HL-60 (cell line): ENCODE data around the gene PICALM.

Source experiments
- DNase-seq, 2 experiments: peaks; one replicate each; pipeline ENCODE4 v3.0.0-alpha.2; 2010 to 2020; ENCODE audit warnings: low read depth in 1 of 2, low spot score in 1 of 2
- H3K27ac ChIP-seq: fragments of 250-450 bp; sonication (Bioruptor Pico); replicated peaks from 2 replicates; pipeline ENCODE4 v1.5.1; 2020; ENCODE audit warnings: mild to moderate bottlenecking, moderate library complexity
- H3K27me3 ChIP-seq: fragments of 250-450 bp; sonication (Bioruptor Pico); 2 replicates; pipeline ENCODE4 v1.5.1; 2021; ENCODE audit warnings: mild to moderate bottlenecking, moderate library complexity; ENCODE audit not compliant: insufficient read depth, poor library complexity, severe bottlenecking
- H3K4me3 ChIP-seq: replicated peaks from 2 replicates; pipeline ENCODE4 v1.5.1; 2011; ENCODE audit warnings: mild to moderate bottlenecking, control low read depth, low read length; ENCODE audit not compliant: insufficient read depth
- GABPA ChIP-seq: IDR thresholded peaks from 2 replicates; pipeline ENCODE4 v1.6.1; 2012; ENCODE audit warnings: low read depth
- POLR2AphosphoS5 ChIP-seq: IDR thresholded peaks from 2 replicates; pipeline ENCODE4 v1.6.1; 2012; ENCODE audit warnings: low read depth
- SPI1 ChIP-seq: IDR thresholded peaks from 2 replicates; pipeline ENCODE4 v1.6.1; 2012; ENCODE audit warnings: low read depth, mild to moderate bottlenecking, borderline replicate concordance
- TF ChIP-seq, protein P1 (sequence below): IDR thresholded peaks from one replicate; pipeline ENCODE4 v1.5.1; 2011; ENCODE audit warnings: low read length, control low read depth, inconsistent platforms; ENCODE audit not compliant: insufficient read depth
- TF ChIP-seq, protein P2 (sequence below): IDR thresholded peaks from 2 replicates; pipeline ENCODE4 v1.6.1; 2012; ENCODE audit warnings: low read depth; ENCODE audit not compliant: insufficient replicate concordance

The PICALM gene

DNA sequence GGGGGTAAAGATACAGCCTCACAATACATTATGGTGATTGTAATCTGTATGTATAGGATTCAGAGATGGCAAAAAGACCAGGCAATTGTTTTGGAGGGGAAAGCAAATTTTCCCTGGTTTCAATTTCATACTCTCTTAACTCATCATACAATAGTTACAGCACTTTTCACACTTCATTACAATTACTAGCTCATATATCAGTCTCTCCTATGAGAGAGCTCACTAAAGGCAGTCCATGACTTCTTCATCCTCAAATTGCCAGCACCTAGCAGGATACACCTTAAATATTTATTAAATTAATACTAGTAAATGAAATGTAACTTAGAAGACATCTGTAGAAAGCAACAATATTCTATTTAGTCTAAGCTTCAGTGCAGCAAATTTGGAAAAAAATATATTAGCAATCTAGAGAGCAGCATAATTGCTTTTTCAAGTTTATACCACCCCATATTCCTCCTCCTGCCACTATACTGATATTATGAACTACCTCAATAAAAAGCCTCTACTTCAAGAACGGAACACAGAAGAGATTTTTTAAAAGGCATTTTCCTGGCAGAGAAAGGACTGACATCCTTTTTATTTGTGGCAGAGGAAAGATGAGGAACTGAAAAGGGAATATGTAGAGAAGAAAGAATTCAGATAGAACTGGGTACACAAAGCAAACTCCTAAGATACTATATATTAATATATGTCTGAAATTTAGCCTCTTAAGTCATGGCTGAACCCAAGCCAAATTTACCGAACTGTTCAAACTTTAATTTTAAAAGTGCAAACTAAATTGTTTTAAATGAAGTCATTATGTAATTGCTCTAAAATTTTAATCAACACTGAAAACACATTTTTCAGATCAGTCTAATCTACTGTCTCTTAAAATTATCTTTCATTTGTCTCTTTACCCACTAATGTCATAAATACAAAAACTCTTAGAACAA lies 27.7 kb downstream of the PICALM start:
- Histone ChIP-seq H3K4me3 (no peak overlapping the region), H3K27me3 (no peaks in the 10 kb centered on the region), H3K27ac (no peak overlapping the region)
- no peak for DNase-seq
- TF ChIP-seq POLR2AphosphoS5 (no peak), GABPA (no peak)
- TF ChIP-seq, protein P1, sequence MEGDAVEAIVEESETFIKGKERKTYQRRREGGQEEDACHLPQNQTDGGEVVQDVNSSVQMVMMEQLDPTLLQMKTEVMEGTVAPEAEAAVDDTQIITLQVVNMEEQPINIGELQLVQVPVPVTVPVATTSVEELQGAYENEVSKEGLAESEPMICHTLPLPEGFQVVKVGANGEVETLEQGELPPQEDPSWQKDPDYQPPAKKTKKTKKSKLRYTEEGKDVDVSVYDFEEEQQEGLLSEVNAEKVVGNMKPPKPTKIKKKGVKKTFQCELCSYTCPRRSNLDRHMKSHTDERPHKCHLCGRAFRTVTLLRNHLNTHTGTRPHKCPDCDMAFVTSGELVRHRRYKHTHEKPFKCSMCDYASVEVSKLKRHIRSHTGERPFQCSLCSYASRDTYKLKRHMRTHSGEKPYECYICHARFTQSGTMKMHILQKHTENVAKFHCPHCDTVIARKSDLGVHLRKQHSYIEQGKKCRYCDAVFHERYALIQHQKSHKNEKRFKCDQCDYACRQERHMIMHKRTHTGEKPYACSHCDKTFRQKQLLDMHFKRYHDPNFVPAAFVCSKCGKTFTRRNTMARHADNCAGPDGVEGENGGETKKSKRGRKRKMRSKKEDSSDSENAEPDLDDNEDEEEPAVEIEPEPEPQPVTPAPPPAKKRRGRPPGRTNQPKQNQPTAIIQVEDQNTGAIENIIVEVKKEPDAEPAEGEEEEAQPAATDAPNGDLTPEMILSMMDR: no peak

GRCh38 chr11:86039094-86039493 lies 29.8 kb downstream of the PICALM start:
- no peaks in the 10 kb centered on the region for H3K27me3 ChIP-seq
- H3K4me3 ChIP-seq: no peak overlapping the region
- DNase-seq: no peak
- H3K27ac ChIP-seq: no peak overlapping the region
- TF ChIP-seq SPI1 (no peak), GABPA (no peak), POLR2AphosphoS5 (no peak)
- TF ChIP-seq, protein P2, sequence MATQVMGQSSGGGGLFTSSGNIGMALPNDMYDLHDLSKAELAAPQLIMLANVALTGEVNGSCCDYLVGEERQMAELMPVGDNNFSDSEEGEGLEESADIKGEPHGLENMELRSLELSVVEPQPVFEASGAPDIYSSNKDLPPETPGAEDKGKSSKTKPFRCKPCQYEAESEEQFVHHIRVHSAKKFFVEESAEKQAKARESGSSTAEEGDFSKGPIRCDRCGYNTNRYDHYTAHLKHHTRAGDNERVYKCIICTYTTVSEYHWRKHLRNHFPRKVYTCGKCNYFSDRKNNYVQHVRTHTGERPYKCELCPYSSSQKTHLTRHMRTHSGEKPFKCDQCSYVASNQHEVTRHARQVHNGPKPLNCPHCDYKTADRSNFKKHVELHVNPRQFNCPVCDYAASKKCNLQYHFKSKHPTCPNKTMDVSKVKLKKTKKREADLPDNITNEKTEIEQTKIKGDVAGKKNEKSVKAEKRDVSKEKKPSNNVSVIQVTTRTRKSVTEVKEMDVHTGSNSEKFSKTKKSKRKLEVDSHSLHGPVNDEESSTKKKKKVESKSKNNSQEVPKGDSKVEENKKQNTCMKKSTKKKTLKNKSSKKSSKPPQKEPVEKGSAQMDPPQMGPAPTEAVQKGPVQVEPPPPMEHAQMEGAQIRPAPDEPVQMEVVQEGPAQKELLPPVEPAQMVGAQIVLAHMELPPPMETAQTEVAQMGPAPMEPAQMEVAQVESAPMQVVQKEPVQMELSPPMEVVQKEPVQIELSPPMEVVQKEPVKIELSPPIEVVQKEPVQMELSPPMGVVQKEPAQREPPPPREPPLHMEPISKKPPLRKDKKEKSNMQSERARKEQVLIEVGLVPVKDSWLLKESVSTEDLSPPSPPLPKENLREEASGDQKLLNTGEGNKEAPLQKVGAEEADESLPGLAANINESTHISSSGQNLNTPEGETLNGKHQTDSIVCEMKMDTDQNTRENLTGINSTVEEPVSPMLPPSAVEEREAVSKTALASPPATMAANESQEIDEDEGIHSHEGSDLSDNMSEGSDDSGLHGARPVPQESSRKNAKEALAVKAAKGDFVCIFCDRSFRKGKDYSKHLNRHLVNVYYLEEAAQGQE: no peak
- TF ChIP-seq, protein P1: no peak

GRCh38 chr11:86037743-86038142 lies 31.1 kb downstream of the PICALM start:
- H3K4me3 ChIP-seq: no peak overlapping the region
- DNase-seq: no peak
- no peak overlapping the region for H3K27ac ChIP-seq
- no peaks in the 10 kb centered on the region for H3K27me3 ChIP-seq
- TF ChIP-seq, protein P2: no peak
- TF ChIP-seq, protein P1: no peak
- no peak for TF ChIP-seq POLR2AphosphoS5

- Histone ChIP-seq H3K27ac (no peak overlapping the region; the same call in 1 of the 2 replicates), H3K27me3 (no peaks in the 10 kb centered on the region), H3K4me3 (no peak overlapping the region)
- no peak for TF ChIP-seq POLR2AphosphoS5
- TF ChIP-seq SPI1: no peak
- TF ChIP-seq GABPA: no peak
- TF ChIP-seq, protein P2: no peak
- TF ChIP-seq, protein P1: no peak
- no peak for DNase-seq
These were observed 33.0 kb downstream of the PICALM start for GRCh38 chr11:86035920-86036319.
